ENCODE results near the gene CDH12.

The CDH12 gene

DNA sequence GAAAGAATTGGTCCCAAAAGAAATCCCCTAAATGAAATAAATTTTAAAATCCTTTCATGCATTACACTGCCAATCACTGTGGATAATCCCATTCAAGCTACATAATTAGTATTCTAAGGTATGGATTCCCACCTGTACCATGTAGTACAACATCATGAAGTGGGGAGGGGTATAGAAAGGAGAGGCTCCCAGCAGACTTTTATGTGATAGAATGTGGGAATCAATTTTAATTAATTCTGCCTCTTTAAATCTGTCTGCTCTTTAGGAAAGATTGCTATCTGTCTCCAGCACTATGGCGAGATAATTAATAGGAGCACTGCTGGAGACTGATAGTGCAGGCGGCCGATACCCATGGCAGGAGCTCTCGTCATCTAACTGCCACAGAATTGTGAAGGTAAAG is 95.4 kb downstream of the CDH12 start:
- no peak for DNase-seq

DNA sequence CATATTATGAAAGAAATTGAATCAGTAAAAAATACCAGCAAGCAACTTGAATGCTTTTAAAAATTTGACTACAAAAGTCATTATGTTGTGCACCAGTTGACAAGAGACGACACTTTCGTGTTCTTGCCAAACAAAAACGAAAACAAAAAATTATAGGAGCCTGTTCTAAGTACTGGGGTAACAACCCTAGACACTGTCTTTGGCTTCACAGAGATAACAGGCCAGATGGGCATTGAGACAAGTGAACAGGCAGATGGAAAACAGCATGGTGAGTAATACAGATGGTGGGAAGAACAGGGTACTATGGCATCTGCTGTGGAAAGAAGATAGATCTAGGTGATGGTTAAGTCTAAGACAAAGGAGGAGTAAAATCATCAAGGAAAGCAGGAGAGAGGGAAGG is 99.0 kb downstream of the CDH12 start:
- no peak for DNase-seq

DNA sequence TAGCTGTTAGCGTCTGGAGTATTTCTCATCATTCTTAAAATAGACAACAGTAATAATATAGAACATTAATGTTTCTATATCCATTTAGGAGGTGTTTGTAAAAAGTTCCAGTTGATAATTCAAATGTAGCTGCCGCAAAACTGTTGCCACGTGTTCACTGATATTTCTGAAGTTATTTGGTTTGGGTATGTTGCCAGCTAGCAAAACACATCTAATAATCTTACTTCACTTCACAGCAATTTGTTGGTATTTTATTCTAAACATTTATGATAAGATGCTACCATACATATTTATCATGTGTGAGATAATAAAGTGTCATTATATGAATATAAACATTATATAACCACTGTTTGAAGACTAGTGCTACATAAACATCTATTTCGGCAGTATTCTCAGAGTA is 101.6 kb downstream of the CDH12 start:
- no peak for DNase-seq

DNA sequence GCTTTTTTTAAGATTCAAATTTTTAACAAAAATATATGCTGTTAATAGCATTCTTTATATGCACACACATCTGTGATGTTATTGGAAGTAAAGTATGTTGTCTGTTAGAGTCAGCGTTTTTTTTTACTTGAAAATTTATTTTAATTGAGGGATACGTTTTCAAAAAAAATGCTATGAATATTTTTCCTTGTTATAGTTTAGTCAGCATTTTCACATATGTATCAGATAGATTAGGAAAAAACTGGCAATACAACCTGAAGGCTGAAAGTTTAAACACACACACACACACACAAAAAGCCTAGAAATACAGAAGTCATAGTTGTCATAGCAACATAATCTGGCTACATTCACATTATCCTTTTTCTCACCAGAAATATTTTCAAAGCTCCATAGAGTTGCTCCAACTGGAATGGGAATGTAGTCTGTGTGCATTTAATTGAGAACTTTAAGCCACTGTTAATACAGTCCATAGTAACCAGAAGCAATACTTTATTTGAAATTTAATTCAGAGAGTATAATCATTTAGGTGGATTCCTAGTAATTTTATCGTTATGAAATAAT is 116.6 kb downstream of the CDH12 start:
- DNase-seq, result no peak

DNA sequence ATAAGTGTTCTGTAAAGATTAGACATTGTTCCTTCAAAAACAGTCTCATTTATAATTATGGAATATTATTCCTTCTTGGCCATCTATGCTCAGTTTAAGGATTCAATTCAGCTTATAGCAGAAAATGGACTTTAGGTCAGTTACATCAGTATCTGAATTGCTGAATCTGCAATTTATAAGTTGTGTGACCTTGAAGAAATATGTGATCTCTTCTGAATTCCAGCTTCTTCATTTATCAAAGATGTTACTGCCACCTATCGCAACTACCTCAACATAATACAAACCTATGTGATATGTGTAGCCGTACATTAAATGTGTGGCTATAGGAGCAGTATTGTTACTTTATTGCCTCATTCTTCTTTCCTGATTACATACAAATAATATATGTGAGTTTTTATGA is 118.2 kb downstream of the CDH12 start:
- no peak for DNase-seq

DNA sequence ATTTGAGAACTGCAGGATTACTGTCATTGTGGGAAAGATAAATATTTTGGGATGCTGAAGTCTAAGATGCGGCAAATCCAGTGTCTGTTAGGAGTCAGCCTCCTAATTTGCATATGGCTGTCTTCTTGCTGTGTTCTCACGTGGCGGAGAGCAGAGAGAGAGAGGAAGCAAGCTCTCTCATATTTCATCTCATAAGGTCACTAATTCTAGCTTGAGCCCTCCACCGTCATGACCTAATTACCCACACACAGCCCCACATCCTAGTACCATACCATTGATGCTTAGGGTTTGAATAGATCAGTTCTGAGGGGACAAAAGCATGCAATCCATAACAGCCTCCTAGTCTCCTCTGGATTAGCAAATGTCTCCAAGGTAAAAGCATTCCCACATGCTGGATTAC is 124.5 kb downstream of the CDH12 start:
- DNase-seq, result no peak

DNA sequence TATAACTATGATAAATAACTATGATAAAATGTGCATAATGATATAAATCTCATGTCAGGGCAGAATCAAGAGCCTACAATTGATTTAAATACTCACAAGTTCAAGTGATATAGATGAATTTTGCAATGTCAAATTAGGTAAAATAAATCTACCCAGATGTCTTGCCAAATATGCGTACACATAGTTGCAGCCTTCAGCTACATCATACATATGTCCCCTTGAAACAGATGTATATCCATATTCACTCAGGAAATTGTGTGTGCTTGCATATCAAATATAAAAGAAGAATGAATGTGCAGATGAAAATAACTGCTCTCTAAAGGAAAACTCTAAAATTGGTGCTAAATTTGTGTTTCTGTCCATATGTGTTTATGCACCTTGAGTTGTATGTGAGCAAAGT is 130.7 kb downstream of the CDH12 start:
- no peak for DNase-seq

DNA sequence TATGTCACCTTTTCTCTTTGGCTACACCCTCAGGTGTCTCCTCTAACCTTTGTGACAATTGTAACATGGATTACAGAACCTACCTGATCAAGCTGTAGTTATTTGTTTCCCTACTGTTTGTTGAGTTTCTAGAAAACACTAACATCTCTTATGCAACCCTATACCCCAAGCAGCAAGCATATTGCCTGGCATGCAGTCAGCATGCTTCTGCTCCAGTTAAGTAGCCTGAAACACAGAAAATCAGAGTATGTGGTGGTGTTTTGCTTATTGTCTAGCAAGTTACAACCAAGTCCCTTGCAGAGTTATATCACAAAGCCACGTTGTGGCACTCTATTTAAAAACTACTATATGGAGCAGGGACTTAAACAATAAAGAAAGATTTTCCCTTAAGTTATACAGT is 131.1 kb downstream of the CDH12 start:
- DNase-seq, result no peak

DNA sequence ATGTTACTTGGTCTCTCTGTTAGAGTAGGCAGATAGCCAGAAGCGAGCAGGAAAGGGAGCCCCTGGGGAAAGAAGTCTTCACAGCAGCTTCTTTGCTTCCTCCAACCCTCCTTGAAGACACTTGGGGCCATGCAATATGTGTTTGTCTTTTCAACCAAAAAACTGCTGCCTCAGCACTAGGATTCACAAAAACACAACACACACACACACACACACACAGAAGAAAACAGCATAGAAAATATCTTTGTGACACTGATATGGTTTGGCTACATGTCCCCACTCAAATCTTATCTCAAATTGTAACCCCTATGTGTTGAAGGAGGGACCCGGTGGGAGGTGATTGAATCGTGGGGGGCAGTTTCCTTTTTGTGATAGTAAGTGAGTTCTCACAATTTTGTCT is 133.3 kb downstream of the CDH12 start:
- no peak for DNase-seq

DNA sequence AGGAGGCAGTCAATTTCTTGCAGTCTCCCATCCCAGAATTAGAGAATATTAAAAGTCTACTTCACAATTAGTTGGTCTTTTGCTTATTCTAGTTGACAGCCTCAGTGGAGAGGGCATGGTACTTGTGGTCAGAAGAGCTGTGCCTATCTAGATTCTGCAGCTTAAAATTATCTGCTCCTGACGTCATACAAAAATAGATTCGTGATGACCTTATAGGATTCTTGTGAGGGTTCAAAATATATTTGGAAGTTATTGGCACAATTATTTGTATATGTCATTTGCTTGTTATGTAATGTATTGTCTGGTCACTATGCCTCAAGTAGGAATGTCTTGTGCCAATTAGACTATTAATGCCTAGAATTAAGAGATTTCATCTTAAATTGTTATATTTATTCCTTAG is 142.5 kb downstream of the CDH12 start:
- no peak for DNase-seq

DNA sequence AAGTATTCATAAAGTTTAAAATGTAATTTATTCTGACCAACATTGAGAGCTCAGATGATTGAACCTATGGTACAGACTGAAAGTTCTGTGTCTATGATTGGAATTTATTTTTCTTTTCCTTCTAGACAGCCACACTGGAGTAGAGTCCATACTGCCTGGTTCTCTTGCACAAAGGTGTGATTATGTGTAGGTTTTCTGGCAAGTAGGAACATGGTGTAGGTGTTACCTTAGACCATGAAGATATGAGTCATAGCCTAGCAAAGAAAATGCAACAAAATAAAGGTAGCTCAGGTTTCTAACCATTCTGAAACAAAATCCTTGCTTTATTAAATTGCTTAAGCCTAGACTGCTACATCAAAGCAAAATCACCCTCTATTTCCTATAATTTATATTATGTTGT is 143.4 kb downstream of the CDH12 start:
- no peak for DNase-seq

DNA sequence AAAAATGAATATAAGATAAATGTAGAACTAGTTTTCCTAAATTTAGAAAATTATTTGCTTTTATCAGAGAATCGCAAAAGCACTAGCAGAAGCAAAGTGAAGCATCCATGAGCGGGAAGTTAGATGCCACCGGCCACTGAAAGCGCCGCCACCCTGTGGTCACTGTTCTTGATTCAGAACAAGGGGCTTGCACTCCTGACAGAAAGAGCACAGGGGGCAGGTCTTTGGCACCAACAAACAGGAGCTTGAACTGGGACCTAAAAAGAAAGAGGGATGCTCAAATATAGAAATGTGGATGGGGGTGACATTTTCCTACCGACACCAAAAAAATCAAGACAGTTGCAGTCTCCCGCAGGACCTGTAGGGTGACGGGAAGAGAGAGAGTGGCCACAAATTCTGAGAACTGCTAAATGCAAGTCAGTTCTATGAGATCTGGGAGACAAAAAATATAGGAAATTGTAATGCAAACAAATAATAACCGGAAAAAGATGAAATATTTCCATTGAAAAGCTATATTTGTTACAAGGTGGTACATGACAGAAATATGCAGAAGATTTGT is 144.3 kb downstream of the CDH12 start:
- no peak for DNase-seq

DNA sequence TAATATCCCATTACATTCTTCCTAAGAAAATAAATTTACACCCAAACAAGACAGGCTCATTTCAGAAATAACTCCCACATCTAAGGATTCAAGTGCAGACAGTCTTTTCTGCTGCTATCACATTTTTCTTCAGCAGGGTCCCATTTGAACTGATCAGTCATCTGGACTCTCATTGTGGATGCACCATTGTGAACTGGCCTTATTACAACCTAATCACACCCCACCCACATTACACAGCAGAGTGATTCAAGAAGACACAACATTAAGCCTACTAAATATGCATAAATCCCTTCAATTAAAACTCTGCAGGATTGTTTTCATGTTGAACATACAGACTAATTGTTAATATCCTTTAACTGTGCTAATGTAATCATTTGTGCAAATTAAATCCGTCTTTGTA is 146.2 kb downstream of the CDH12 start:
- no peak for DNase-seq

DNA sequence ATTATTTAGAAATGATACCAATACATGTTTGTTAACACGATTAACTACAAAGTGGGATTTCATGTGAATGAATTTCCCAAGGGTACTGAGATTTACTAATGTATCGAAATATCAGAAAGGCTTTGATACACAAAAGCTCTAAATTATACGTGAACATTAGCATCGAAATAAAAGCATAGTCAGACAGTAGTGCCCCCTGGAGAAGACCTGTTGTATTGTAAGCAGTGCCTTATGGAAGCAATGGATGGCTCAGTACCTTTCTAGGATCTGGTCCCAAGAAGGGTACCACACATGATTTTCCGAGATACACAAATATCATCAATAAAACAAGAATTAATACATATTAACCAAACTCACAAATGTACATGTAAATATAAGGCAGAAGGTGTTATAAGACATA is 153.8 kb downstream of the CDH12 start:
- DNase-seq, result no peak

DNA sequence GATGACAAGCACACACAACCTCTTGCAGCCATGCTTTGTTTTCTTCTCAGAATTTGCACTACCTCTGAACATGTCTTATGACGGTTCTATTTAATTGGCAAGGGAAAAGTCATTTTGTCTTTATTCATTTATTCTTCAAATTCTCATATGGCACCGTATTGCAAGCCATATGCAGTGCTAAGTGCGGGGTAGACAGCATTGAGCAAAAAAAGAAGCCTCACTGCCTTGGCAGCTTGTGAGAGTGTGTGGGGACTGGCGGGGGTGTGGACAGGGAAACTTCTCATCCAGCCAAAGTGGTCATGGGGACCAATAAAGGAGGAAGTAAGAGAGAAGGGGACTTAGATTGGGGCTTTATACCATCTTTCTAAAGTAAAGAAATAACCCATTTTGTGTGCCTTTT is 160.0 kb downstream of the CDH12 start:
- DNase-seq, result no peak

DNA sequence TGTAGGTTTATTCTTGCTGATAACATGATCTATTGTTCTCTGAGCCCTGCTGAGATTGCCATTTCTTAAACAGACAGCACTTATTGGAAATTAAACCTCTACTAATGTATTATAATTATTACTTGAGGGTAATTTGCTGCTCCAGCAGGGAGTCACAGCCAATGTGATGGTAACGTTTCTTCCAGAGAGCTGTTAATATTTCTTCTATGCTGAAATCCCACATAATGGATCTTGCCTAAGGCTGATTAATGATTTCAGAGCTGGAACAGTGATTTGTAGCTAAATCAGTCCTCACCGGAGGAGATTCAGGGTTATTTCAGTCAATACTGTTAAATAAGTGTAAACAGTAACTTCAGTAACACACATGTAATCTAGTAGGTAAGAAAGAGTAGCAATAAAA is 170.1 kb downstream of the CDH12 start:
- DNase-seq, result no peak

DNA sequence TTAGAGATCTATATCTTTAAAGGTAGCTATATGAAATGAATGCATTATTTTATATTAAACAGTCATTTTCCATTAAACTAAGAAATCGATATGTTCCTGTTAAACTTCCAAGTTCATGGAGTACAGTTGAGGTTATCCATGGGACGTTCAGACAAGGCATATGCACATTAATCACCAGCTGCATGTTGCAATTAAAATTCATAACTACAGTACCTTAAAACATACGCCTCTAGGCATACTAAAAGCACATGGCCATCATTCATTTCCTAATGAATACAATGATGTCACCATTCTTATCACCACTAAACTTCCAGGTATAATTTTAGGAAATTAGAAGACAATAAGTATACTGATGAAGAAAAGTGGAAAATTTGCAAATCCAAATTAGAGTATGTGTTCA is 174.3 kb downstream of the CDH12 start:
- no peak for DNase-seq

DNA sequence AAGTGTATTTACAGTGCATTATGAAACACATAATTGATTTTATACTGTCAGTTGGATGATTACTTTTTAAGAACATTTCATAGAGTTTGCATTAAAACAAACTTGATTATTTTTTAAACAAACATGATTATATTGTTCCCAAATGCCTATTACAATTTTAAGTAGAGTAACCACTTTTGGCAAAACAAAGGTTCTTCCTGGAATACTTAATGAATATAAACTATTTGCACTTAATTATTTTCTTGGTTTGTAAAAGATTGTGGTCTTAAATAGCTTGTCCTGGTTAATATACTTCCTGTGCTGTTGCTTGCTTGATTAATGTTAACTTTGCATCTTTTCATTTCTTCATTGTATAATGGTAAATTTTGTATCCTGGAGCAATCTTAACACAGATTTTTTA is 180.0 kb downstream of the CDH12 start:
- no peak for DNase-seq

DNA sequence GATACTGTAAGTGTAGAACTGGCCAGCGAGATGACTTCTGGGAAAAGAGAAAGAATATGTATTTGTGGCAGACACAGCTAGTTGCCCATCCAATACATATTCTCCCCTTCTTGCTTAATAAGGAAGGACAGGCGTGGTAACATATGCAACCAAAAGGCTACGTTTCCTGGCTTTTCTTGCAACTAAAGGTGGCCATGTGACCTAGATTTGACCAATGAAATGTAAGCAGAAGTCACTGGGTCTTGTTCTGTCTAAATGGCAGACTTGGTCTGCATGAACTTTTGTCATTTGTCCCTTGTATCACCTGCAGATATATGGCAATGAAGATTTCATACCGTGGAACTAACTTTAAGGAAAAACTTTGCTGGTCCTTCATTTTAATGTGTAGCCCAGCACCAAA is 183.8 kb downstream of the CDH12 start:
- DNase-seq, result no peak

DNA sequence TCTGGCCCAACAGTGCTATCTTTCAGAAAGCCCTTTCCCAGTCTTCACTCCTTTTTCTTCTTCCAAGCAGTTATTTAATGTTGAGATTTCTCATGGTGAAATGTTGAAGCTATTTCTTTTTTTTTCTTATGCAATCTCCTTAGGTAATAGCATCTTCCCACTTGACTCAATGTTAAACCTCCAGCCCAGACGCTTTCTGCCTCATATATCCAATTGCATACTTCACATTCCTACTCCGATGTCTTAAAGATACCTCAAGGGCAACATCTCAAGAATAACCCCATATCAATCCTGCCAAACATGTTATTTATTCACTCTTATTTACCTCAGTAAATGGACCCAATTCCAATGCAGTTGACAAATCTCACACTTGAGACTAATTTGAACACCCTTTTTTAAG is 187.3 kb downstream of the CDH12 start:
- DNase-seq, result no peak

DNA sequence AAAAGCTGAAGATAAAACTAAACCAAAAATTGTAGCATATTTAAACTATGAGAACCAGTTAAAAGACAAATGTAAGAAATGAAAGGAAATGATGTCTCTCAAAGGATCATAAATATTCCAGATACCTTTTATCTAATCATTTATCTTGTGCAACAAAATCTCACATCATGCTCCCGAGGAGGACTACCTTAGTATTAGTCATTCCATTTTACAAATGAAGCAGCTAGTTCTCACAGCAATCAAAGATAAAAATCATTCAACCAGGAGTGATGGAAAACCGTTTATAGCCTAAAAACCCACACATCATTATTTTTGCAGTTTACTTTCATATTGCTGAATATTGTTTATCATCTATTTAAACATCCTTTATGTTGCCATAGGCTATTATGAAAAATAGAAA is 190.0 kb downstream of the CDH12 start:
- no peak for DNase-seq

DNA sequence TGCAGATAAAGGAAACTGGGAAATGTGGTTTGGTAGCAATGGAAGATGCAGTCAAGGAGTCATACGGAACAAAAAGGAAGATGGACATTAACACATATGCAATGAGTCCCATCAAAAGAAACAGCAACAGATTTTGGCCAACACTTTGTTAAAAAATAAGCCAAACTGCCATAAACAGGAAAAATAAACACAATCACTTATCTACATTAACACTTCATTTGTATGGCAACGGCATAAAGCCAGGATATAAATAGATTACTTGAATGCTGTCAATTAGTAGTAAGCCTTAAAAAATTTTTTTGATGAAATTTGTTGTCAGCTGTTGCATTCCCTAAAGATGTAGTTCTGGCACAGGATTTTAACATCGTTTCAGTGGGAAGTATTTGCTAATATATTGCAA is 190.8 kb downstream of the CDH12 start:
- DNase-seq, result no peak

DNA sequence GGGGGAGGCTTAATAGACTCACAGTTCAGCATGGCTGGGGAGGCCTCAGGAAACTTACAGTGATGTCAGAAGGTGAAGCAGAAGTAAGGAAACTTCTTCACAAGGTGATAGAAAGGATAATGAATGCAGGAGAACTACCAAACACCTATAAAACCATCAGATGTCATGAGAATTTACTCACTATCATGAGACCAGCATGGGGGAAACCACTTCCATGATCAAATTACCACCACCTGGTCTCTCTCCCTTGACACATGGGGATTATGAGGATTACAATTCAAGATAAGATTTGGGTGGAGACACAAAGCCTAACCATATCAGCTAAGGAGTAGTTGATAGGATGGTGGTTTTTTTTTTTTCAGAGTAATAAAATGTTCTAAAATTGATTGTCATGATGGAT is 201.8 kb downstream of the CDH12 start:
- no peak for DNase-seq

DNA sequence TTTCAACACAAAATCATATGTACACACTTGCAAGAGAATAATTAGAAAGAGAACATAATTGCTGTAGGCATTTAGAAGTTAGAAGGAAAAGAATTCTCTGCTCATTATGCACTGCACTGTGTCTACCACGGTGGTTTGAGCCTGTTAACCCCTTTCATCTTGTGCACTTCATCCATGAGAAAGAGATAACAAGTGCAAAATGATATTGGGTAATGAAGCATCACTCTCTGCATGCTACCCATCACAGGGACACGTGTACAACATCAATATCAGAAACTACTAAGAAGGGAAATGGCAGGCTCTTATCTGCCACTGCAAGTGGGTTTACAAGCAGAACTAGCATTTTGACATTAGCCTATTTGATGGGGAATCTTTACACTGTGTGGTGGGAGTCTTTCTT is 202.6 kb downstream of the CDH12 start:
- no peak for DNase-seq

DNA sequence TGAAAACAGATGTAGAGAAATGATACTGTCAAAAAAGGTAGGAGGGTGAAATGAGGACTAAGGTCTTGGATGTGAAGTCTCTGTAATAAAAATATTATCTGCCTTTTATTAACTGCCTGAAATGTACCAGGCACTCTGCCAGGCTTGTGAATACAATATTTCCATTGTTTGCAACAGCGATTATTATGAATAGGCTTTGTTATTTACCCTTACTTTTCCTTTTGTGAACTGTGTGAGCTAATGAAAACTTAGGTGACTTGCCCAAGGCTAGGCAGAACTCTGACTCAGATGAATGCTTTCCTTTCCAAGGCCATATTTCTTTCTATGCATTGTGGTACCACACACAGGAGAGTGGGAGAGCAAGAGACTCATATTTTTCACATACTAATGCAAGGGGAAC is 204.1 kb downstream of the CDH12 start:
- no peak for DNase-seq

DNA sequence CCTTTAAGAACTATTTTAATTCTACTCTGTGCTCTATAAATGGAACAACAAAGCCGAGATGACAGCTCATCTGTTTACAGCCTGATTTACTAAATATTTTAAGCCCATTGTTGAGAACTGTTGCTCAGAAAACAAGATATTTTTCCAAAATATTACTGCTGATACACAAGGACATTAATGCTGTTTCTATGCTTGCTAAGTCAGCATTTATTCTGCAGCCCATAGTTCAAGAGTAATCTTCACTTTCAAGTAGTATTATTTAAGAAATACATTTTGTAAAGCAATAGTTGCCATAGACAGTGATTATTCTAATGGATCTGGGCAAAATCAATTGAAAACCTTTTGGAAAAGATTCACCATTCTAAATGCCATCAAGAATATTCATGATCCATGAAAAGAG is 208.3 kb downstream of the CDH12 start:
- DNase-seq, result no peak

All from activated CD4-positive, alpha-beta T cell treated with anti-CD3 and anti-CD28 coated beads, Interleukin-2, Interleukin-6, amounts not matched to agents 100 ng/mL and 50 ng/mL, durations not matched to agents 16 hours and 8 hours (primary cell).